H4 (cell line): ENCODE measurements around the gene TRABD. TPM values are rescaled to one million over a fixed set of nuclear protein-coding genes. Genes with fewer than 3 reads are reported as not detected.
"Not testable (repeated sequence)": the region's sequence is repeated elsewhere in the genome, so short reads cannot be mapped to it uniquely, and the experiment has no call there.

Source experiments
- DNase-seq: peaks from one replicate; pipeline ENCODE4 v3.0.0-alpha.2; 2015; ENCODE audit warnings: low spot score
- total RNA-seq: library from RNA; depleted of rRNA; stranded (reverse); fragments of >200 nt; shearing (Covaris generic); gene quantifications from 2 replicates; pipeline ENCODE4 v1.2.3, GENCODE V29; 2014

TRABD gene
- total RNA-seq, 1 experiment from 2014 or later, result 17.2 TPM

DNA sequence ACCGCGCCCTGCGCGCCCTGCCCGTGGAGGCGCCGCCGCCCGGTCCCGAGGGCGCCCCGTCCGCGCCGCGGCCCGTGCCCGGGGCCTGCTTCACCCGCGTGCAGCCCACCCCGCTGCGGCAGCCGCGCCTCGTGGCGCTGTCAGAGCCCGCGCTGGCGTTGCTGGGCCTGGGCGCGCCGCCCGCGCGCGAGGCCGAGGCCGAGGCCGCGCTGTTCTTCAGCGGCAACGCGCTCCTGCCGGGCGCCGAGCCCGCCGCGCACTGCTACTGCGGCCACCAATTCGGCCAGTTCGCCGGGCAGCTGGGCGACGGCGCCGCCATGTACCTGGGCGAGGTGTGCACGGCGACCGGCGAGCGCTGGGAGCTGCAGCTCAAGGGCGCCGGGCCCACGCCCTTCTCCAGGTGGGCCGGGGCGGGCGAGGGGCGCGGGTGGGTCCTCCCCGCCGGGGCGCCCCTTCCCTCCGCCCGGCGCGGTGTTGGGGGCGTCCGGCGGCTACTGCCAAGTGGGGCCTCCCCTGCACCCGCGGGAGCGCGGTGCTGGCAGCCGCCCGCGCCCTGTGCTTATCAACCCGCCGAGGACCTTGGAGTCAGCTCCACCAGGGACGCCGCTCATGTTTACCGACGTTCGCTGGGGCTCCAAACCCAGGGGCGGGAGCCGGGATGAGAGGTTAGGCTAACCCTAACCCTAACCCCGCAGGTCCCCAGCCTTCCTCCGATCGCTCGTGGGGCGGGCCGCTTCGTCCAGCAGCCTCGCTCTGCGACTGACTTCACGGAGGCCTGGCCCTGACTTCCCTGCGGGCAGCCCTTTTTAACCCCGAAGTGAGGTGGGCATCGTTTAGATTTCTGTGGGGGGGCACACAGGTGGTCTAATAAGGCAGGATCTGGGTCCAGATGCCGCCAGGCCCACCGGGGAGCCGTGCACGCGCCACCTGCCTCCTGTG is 15.7 kb downstream of the TRABD start:
- no peak for DNase-seq

DNA sequence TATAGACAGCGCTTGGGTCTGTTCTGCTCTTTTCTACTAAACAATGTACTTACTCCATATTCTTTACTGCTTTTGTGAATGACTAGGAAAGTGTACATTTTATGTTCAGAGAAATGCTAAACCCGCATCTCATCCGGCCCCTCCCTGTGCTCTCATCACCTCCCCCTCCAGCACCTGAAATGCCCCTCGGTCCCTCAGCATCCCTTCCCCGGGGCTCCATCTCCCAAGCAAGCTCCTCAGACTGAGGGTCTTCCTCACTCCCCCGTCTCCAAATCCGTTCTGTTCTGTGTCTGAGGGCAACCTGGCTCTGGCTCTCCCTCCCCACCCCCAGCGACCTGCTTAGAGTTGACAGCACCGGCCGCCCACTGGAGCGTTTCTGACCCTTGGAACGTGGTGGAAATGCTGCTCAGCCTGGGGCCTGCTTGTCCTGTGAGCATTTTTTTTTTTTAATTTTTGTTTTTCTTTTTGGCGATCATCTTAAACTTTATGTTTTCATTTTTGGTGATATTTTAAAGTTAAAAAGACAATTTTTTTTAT is 16.5 kb downstream of the TRABD start:
- no peak for DNase-seq

DNA sequence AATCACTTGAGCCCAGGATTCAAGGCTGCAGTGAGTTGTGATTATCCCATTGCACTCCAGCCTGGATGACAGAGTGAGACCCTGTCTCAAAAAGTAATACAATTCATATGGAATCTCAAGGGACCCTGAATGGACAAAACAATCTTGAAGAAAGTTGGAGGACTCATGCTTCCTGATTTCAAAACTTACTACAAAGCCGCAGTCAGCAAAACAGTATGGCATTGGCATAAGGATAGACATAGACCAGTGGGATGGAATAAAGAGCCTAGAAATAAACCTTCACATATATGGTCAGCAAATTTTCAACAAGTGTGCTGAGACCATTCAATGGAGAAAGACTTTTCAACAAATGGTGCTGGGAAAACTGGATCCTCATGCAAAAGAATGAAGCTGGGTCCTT is 17.6 kb downstream of the TRABD start:
- no peak for DNase-seq

DNA sequence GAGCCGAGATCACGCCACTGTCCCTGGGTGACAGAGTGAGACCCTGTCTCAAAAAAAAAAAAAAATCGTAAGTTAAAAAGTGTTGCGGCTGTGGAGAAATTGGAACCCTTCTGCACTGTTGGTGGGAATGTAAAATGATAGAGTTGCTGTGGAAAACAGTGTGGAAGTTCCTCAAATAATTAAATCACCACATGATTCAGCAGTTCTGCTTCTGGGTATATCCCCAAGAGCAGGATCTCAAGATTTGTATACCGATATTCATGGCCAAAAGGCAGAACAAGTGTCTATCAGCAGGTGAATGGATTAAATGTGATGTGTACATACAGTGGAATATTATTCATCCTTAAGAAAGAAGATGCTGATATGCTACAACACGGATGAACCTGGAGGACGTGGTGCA is 18.9 kb downstream of the TRABD start:
- DNase-seq, result no peak

- DNase-seq, result not testable (repeated sequence)
These were observed 19.3 kb downstream of the TRABD start for GRCh38 chr22:50204998-50205397.

GRCh38 chr22:50205781-50206569 is 20.3 kb downstream of the TRABD start:
- no peak for DNase-seq

- no peak for DNase-seq
These were observed 20.9 kb downstream of the TRABD start for GRCh38 chr22:50206599-50206998.

DNA sequence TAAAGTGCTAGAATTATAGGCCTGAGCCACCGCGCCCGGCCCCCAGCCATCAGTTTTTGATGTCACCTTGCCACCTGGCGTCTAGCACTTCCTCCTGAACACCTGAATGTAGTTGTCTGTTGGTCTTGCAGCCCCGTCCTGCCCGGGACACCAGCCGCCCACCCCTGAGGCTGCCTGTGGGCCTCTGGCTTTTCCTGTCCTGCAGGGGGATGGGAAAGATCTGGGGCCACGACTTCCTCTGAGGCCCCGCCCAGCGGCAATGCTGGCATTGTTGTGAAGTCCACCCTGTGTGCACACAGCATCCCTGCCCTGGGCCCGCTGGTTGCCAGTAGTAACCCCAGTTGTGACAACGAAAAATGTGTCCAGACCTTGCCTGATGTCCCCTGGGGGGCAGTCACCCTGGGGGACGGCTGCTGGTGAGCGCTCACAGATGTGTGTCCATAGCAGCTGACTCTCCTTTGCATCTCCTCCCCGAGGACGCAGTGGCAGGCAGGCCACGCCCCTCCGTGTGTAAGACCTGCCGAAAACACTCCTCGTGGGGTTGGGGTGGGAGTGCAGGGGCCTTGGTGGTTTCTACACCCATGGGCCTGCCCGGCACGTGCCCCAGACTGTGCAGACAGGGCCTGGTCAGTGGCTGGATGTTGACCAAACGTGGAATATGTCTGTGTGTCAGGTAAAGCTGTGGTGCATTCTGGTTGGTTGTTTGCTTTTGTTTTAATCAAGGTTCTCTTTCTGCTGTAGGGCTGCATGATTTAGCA is 21.8 kb downstream of the TRABD start:
- no peak for DNase-seq

DNA sequence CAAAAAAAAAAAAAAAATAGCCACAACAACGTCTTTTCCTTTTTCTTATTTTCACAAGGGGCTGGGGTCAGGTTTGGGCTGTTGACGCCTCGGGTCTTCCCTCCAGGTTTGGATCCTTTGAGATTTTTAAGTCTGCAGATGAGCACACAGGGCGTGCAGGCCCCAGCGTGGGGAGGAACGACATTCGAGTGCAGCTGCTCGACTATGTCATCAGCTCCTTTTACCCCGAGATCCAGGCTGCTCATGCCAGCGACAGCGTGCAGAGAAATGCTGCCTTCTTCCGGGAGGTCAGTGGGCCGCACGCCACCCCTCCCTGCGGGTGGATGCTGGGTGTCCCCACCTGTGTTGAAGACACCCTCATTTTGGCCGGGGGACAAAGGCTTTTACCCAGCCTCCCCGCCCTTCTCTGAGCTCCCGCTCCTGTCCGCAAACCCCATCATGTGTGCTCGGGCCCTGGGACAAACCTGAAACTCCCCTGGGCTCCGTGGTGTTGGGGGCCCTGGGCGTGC is 22.8 kb downstream of the TRABD start:
- DNase-seq, result no peak

- DNase-seq, result no peak
These were observed 23.5 kb downstream of the TRABD start for GRCh38 chr22:50208939-50209892.

DNA sequence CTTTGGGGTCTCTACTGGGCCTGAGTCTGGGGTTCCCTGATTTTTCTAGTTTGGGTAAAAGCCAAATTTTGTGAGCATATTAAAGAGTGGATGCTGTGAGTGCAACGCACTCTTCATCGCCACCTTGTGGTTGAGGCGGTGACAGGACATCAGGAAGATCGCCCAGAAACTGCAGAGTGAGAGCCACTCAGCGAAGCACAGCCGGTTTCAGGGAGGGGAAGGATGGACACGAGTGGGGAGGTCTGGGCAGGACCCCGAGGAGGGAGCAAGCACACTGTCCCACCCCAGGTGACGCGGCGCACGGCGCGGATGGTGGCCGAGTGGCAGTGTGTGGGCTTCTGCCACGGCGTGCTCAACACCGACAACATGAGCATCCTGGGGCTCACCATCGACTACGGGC is 24.2 kb downstream of the TRABD start:
- peak; percentile 58 for DNase-seq

DNA sequence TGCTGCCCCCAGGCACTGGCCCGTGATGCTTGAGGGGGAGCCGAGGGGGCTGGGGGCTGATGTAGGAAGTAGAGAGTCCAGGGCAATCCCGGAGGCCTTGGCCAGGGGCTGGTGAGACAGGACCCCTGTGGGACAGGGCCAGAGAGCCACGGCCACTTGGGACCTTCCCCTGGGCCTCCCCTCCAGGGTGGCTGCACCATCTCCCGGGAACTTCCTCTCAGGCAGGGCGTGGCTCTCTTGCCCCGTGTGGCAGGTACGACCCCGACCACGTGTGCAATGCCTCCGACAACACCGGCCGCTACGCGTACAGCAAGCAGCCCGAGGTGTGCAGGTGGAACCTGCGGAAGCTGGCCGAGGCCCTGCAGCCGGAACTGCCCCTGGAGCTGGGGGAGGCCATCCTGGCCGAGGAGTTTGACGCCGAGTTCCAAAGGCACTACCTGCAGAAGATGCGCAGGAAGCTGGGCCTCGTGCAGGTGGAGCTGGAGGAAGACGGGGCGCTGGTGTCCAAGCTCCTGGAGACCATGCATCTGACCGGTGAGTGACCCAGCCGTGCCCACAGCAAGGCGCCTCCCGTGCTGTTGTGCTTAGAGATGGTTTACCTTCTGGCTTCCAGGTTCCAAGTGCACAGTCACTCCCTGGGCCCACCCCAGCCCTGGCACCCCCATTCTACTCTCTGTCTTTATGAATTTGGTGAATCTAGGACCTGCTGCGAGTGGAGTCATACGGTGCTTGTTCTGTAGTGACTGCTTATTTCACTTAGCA is 24.8 kb downstream of the TRABD start:
- no peak for DNase-seq

- DNase-seq, result no peak
These were observed 25.4 kb downstream of the TRABD start for GRCh38 chr22:50211147-50211546.

DNA sequence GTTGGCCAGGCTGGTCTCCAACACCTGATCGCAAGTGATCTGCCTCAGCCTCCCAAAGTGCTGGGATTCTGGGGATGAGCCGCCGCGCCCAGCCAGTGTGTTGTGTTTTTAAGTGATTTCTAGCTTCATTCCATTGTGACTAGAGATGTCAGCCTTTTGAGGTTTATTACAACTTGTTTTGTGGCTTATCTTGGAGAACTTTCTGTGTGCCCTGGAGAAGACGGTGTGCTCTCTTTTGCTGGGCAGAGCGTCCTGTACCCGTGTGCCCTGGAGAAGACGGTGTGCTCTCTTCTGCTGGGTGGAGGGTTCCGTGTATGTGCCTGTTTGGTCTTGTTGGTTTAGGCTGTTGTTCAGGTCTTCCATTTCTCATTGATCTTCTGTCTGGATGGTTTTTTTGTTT is 27.6 kb downstream of the TRABD start:
- no peak for DNase-seq

DNA sequence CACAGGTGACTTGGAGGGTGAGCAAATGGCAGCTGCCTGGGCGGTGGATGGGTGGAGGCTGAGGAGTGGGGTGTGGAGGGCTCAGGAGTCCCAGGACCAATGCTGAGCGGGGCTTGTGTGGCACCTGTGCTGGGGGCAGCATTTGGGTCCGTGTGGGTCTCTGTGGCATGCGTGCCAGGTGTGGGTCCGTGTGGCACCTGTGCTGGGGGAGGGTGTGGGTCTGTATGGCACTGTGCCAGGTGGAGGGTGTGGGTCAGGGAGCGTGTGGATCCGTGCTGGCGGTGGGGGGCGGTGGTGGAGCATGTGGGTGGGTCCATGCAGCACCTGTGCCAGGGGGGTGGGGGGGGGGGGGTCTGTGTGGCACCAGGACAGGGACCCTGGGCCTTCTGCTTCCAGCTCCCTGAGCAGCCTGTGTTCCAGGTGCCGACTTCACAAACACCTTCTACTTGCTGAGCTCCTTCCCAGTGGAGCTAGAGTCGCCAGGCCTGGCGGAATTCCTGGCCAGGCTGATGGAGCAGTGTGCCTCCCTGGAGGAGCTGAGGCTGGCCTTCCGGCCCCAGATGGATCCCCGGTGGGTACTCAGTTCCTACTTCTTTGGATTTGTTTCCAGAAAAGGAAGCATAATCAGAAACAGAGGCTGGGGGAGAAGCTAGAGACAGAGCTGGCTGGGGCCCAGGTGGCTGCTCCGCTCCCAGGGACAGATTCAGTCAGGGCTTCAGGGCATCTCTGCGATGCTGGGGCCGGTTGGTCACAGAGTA is 29.8 kb downstream of the TRABD start:
- no peak for DNase-seq

- no peak for DNase-seq
These were observed 30.5 kb downstream of the TRABD start for GRCh38 chr22:50216055-50216683.

GRCh38 chr22:50216684-50217520 is 31.2 kb downstream of the TRABD start:
- no peak for DNase-seq
